ENCODE measurements around the gene FAM180B. TPM values are rescaled to one million over a fixed set of nuclear protein-coding genes. Genes with fewer than 3 reads are reported as not detected.

FAM180B gene
- total RNA-seq, 1 experiment from 2014 or later = not detected

GRCh38 chr11:47593492-47593933 is 7.0 kb downstream of the FAM180B start:
- no TSS peak for BruUV-seq (replicated peaks)
- H3K4me3 ChIP-seq (replicated peaks in 1 of 2; ENCODE audit: low read depth in 1 of 2, low read length in 2 of 2) = no peak overlapping the region
- H3K9me3 ChIP-seq (ENCODE audit: control insufficient read depth in 1 of 2, insufficient read depth in 1 of 2, low read depth in 1 of 2, low read length in 2 of 2) = no peaks in the 10 kb centered on the region
- ChIA-PET POLR2A (no interaction called here), CTCF (no interaction called here), RAD21 (ENCODE audit: low non-redundant PET in 1 of 2, low total read pairs in 2 of 2, uncharacterized antibody in 2 of 2, unreplicated experiment in 2 of 2) (no interaction called here)
- DNase-seq (ENCODE audit: low read depth, low spot score) = no peak
- no peaks in the 10 kb centered on the region for H4K20me1 ChIP-seq (ENCODE audit: insufficient read depth)
- no peak overlapping the region for H2AFZ ChIP-seq (ENCODE audit: low read depth, low read length, poor library complexity, severe bottlenecking)
- no peak overlapping the region for H3K27ac ChIP-seq (ENCODE audit: low read depth, low read length)
- TF ChIP-seq EGR1 (IDR thresholded peaks at IDR 0.05; ENCODE audit: low read depth) (no peak), EZH2 (IDR thresholded peaks at IDR 0.05) (no peak), JUND (IDR thresholded peaks at IDR 0.05) (no peak), SRF (IDR thresholded peaks at IDR 0.05; ENCODE audit: low read depth) (no peak), CTCF (IDR thresholded peaks at IDR 0.05 in 2 of 3, conservative IDR thresholded peaks at IDR 0.05 in 1 of 3; ENCODE audit: borderline replicate concordance in 1 of 3, insufficient read depth in 1 of 3, low read depth in 2 of 3, low read length in 2 of 3) (no peak), CEBPB (IDR thresholded peaks at IDR 0.05; ENCODE audit: low read depth) (no peak), EZH2phosphoT487 (IDR thresholded peaks at IDR 0.05; ENCODE audit: borderline replicate concordance) (no peak), YY1 (IDR thresholded peaks at IDR 0.05; ENCODE audit: extremely low read depth, insufficient replicate concordance, low read depth, low read length) (no peak), ATF3 (IDR thresholded peaks at IDR 0.05) (no peak), FOSL1 (IDR thresholded peaks at IDR 0.05; ENCODE audit: low read depth) (no peak), SIN3A (IDR thresholded peaks at IDR 0.05; ENCODE audit: low read depth) (no peak), TCF7L2 (IDR thresholded peaks at IDR 0.05; ENCODE audit: borderline replicate concordance, extremely low read depth, insufficient read depth, insufficient read length) (no peak), RAD21 (IDR thresholded peaks at IDR 0.05; ENCODE audit: low read depth) (no peak), ZBTB33 (IDR thresholded peaks at IDR 0.05; ENCODE audit: extremely low read depth, insufficient replicate concordance, low read length) (no peak), ZNF274 (IDR thresholded peaks at IDR 0.05; ENCODE audit: low read depth, low read length) (no peak), ELF1 (IDR thresholded peaks at IDR 0.05; ENCODE audit: borderline replicate concordance, low read depth) (no peak)
- H3K9ac ChIP-seq (ENCODE audit: low read length) = no peak overlapping the region
- no peaks in the 10 kb centered on the region for H3K9me2 ChIP-seq (ENCODE audit: insufficient read depth)
- no peak overlapping the region for H3K4me2 ChIP-seq (ENCODE audit: low read length)
- peaks cover 6% of the 10 kb centered on the region; the same call in 1 of the 2 replicates for H3K27me3 ChIP-seq (ENCODE audit: insufficient read depth, low read length)
- ATAC-seq = no peak
- H3K4me1 ChIP-seq (ENCODE audit: control insufficient read depth in 1 of 2, insufficient read depth in 2 of 2, low read length in 2 of 2) = no peaks in the 10 kb centered on the region
- H3K36me3 ChIP-seq (ENCODE audit: control insufficient read depth in 1 of 2, insufficient read depth in 2 of 2, low read length in 2 of 2) = no peaks in the 10 kb centered on the region
- no peaks in the 10 kb centered on the region for H3K79me2 ChIP-seq (ENCODE audit: insufficient read depth, low read length)
- intact Hi-C loops (cut with micrococcal nuclease) = no loop called here
